Activated naive CD8-positive, alpha-beta T cell treated with anti-CD3 and anti-CD28 coated beads, Interleukin-2, amount 50 U/mL, for 16 hours (primary cell): ENCODE data around the gene UROS.

Experiments used
- DNase-seq: peaks from one replicate; pipeline ENCODE4 v3.0.0-alpha.2; 2020; ENCODE audit warnings: low read depth, low spot score

UROS gene

GRCh38 chr10:125822878-125823662, at the start of gene UROS, which contains the start of gene BCCIP:
UROS (minus strand) TSS chr10:125823258; CDS start chr10:125816499, 6,759 bp downstream.
BCCIP (plus strand) TSS chr10:125823546; CDS start chr10:125823558, 12 bp downstream.
- DNase-seq, result peak; percentile 80

GRCh38 chr10:125871338-125871737, 48.3 kb upstream of the UROS start:
- DNase-seq, result no peak

- no peak for DNase-seq
Observed at GRCh38 chr10:125868372-125868975, 45.4 kb upstream of the UROS start.

- DNase-seq, result no peak
Observed at GRCh38 chr10:125866421-125867029, 43.5 kb upstream of the UROS start.

GRCh38 chr10:125865120-125865519, 42.1 kb upstream of the UROS start:
- no peak for DNase-seq

- no peak for DNase-seq
Observed at GRCh38 chr10:125859128-125859817, 36.2 kb upstream of the UROS start.

GRCh38 chr10:125857185-125857760, 34.2 kb upstream of the UROS start:
- DNase-seq, result no peak

GRCh38 chr10:125852487-125852886, 29.4 kb upstream of the UROS start:
- no peak for DNase-seq

GRCh38 chr10:125850766-125851731, 28.0 kb upstream of the UROS start:
- DNase-seq, result no peak

- DNase-seq, result no peak
Observed at GRCh38 chr10:125849448-125849847, 26.4 kb upstream of the UROS start.

- DNase-seq, result no peak
Observed at GRCh38 chr10:125848857-125849256, 25.8 kb upstream of the UROS start.

- DNase-seq, result no peak
Observed at GRCh38 chr10:125848371-125848770, 25.3 kb upstream of the UROS start.

GRCh38 chr10:125846894-125847293, 23.8 kb upstream of the UROS start:
- no peak for DNase-seq

- DNase-seq, result no peak
Observed at GRCh38 chr10:125845617-125846016, 22.6 kb upstream of the UROS start.

GRCh38 chr10:125844751-125845221, 21.7 kb upstream of the UROS start:
- no peak for DNase-seq

GRCh38 chr10:125843603-125844329, 20.7 kb upstream of the UROS start:
- DNase-seq, result no peak

- DNase-seq, result no peak
Observed at GRCh38 chr10:125840955-125841354, 17.9 kb upstream of the UROS start.

- DNase-seq, result no peak
Observed at GRCh38 chr10:125840406-125840805, 17.3 kb upstream of the UROS start.

- DNase-seq, result no peak
Observed at GRCh38 chr10:125838802-125839575, 15.9 kb upstream of the UROS start.
